H9 (cell line): ENCODE measurements around the gene AMDHD1. TPM values are rescaled to one million over a fixed set of nuclear protein-coding genes. Genes with fewer than 3 reads are reported as not detected.

Experiments used
- DNase-seq: peaks from one replicate; pipeline ENCODE4 v3.0.0-alpha.2; 2017
- H2AFZ ChIP-seq: one replicate; pipeline ENCODE4 v1.6.1; 2013; ENCODE audit warnings: mild to moderate bottlenecking, low read length, control low read depth, moderate library complexity
- H2AK5ac ChIP-seq: 2 replicates; pipeline ENCODE4 v1.6.1; 2013; ENCODE audit warnings: low read length, control low read depth, mixed read lengths; ENCODE audit not compliant: insufficient read length
- H2BK120ac ChIP-seq: one replicate; pipeline ENCODE4 v1.6.1; 2013; ENCODE audit warnings: low read depth, mild to moderate bottlenecking, low read length, control low read depth, inconsistent platforms; ENCODE audit not compliant: poor library complexity, severe bottlenecking
- H2BK12ac ChIP-seq: 2 replicates; pipeline ENCODE4 v1.6.1; 2013; ENCODE audit warnings: low read length, control low read depth, mixed read lengths, low read depth; ENCODE audit not compliant: insufficient read length
- H2BK15ac ChIP-seq: 2 replicates; pipeline ENCODE4 v1.6.1; 2013; ENCODE audit warnings: low read depth, low read length, control low read depth
- H2BK20ac ChIP-seq: one replicate; pipeline ENCODE4 v1.6.1; 2013; ENCODE audit warnings: low read depth, mild to moderate bottlenecking, low read length, control low read depth, inconsistent platforms; ENCODE audit not compliant: poor library complexity, severe bottlenecking
- H2BK5ac ChIP-seq: 2 replicates; pipeline ENCODE4 v1.6.1; 2013; ENCODE audit warnings: low read length, control low read depth, mixed read lengths; ENCODE audit not compliant: insufficient read length
- H3K14ac ChIP-seq: 2 replicates; pipeline ENCODE4 v1.6.1; 2013; ENCODE audit warnings: low read length, control low read depth; ENCODE audit not compliant: insufficient read depth
- H3K18ac ChIP-seq: 2 replicates; pipeline ENCODE4 v1.6.1; 2013; ENCODE audit warnings: low read depth, mild to moderate bottlenecking, mixed read lengths, low read length, control low read depth; ENCODE audit not compliant: insufficient read length
- H3K23ac ChIP-seq: 2 replicates; pipeline ENCODE4 v1.6.1; 2013; ENCODE audit warnings: low read length, control low read depth, mixed read lengths, low read depth; ENCODE audit not compliant: insufficient read length
- H3K23me2 ChIP-seq: 2 replicates; pipeline ENCODE4 v1.6.1; 2013; ENCODE audit warnings: low read depth, mild to moderate bottlenecking, mixed read lengths, low read length, control low read depth; ENCODE audit not compliant: insufficient read length, poor library complexity, severe bottlenecking
- H3K27ac ChIP-seq: 2 replicates; pipeline ENCODE4 v1.5.1; 2013; ENCODE audit warnings: low read length, control low read depth, mixed read lengths, low read depth; ENCODE audit not compliant: insufficient read length
- H3K27me3 ChIP-seq: 2 replicates; pipeline ENCODE4 v1.6.1; 2013; ENCODE audit warnings: low read length, control low read depth, inconsistent platforms; ENCODE audit not compliant: insufficient read depth
- H3K4ac ChIP-seq: 2 replicates; pipeline ENCODE4 v1.6.1; 2013; ENCODE audit warnings: low read depth, mild to moderate bottlenecking, control low read depth, inconsistent platforms, low read length, moderate library complexity
- H3K4me1 ChIP-seq: 2 replicates; pipeline ENCODE4 v1.6.1; 2013; ENCODE audit warnings: low read length, control low read depth, inconsistent platforms; ENCODE audit not compliant: insufficient read depth
- H3K4me2 ChIP-seq: 2 replicates; pipeline ENCODE4 v1.6.1; 2013; ENCODE audit warnings: low read length, control low read depth, mixed read lengths; ENCODE audit not compliant: insufficient read length, insufficient read depth
- H3K56ac ChIP-seq: 2 replicates; pipeline ENCODE4 v1.6.1; 2013; ENCODE audit warnings: low read depth, mild to moderate bottlenecking, mixed read lengths, low read length, control low read depth; ENCODE audit not compliant: insufficient read length
- H3K79me1 ChIP-seq: 2 replicates; pipeline ENCODE4 v1.6.1; 2013; ENCODE audit warnings: low read depth, mild to moderate bottlenecking, moderate library complexity, low read length, control low read depth, inconsistent platforms; ENCODE audit not compliant: insufficient read depth, poor library complexity, severe bottlenecking
- H3K79me2 ChIP-seq: 2 replicates; pipeline ENCODE4 v1.6.1; 2013; ENCODE audit warnings: low read length, control low read depth, inconsistent platforms; ENCODE audit not compliant: insufficient read depth
- H3K9ac ChIP-seq: 2 replicates; pipeline ENCODE4 v1.6.1; 2013; ENCODE audit warnings: low read length, control low read depth, mixed read lengths; ENCODE audit not compliant: insufficient read length; ENCODE audit errors: extremely low read depth
- H3K9me3 ChIP-seq: one replicate; pipeline ENCODE4 v1.6.1; 2013; ENCODE audit warnings: low read depth, low read length, inconsistent platforms; ENCODE audit not compliant: control insufficient read depth
- H3T11ph ChIP-seq: one replicate; pipeline ENCODE4 v1.6.1; 2013; ENCODE audit warnings: mild to moderate bottlenecking, low read length, control low read depth, inconsistent platforms
- H4K20me1 ChIP-seq: one replicate; pipeline ENCODE4 v1.6.1; 2013; ENCODE audit not compliant: control insufficient read depth, insufficient read length, insufficient read depth
- H4K5ac ChIP-seq: 2 replicates; pipeline ENCODE4 v1.6.1; 2013; ENCODE audit warnings: low read depth, mild to moderate bottlenecking, mixed read lengths, low read length, control low read depth; ENCODE audit not compliant: insufficient read length
- H4K8ac ChIP-seq: replicated peaks from 2 replicates; pipeline ENCODE4 v1.6.1; 2013; ENCODE audit warnings: low read length, control low read depth, mixed read lengths, low read depth; ENCODE audit not compliant: insufficient read length
- H4K91ac ChIP-seq: 2 replicates; pipeline ENCODE4 v1.6.1; 2013; ENCODE audit warnings: low read depth, mild to moderate bottlenecking, moderate library complexity, mixed read lengths, low read length, control low read depth; ENCODE audit not compliant: insufficient read length
- H3K27ac Mint-ChIP-seq, 3 experiments: 2 replicates in 2 of 3; 3 replicates in 1 of 3; pipeline ENCODE4 v1.8.0; 2020 to 2021; ENCODE audit warnings: mixed read lengths in 3 of 3, mild to moderate bottlenecking in 1 of 3, moderate library complexity in 1 of 3
- H3K27me3 Mint-ChIP-seq: 2 replicates; pipeline ENCODE4 v1.8.0; 2021; ENCODE audit warnings: low read depth, mild to moderate bottlenecking, moderate library complexity, mixed read lengths
- H3K36me3 Mint-ChIP-seq, 3 experiments: 2 replicates in 2 of 3; 3 replicates in 1 of 3; pipeline ENCODE4 v1.8.0; 2020 to 2021; ENCODE audit warnings: low read depth in 3 of 3, mixed read lengths in 3 of 3; ENCODE audit not compliant: insufficient read depth in 1 of 3
- H3K4me1 Mint-ChIP-seq, 2 experiments: 2 replicates each; pipeline ENCODE4 v1.8.0; 2020; ENCODE audit warnings: mixed read lengths in 2 of 2
- H3K4me3 Mint-ChIP-seq, 2 experiments: 2 replicates in 1 of 2; 3 replicates in 1 of 2; pipeline ENCODE4 v1.8.0; 2020 to 2021; ENCODE audit warnings: mild to moderate bottlenecking in 2 of 2, mixed read lengths in 2 of 2, moderate library complexity in 1 of 2
- H3K9me3 Mint-ChIP-seq, 2 experiments: 2 replicates in 1 of 2; 3 replicates in 1 of 2; pipeline ENCODE4 v1.8.0; 2020; ENCODE audit warnings: mild to moderate bottlenecking in 2 of 2, mixed read lengths in 2 of 2, moderate library complexity in 1 of 2
- WGBS: extraction: QIAGEN DNeasy Blood & Tissue Kit; methylation state at CpG from one replicate; pipeline ENCODE4 v1.1.7; 2013; ENCODE audit warnings: missing lambda C conversion rate, low lambda C conversion rate, mixed read lengths; ENCODE audit not compliant: insufficient read length; ENCODE audit errors: extremely low coverage; 5-methylcytosine and 5-hydroxymethylcytosine counted together
- total RNA-seq: library from RNA; stranded (reverse); gene quantifications from 2 replicates; pipeline ENCODE4 v1.2.1, GENCODE V29; 2021
- TF ChIP-seq, protein P1 (sequence below): fragments of 200-600 bp; sonication (generic); conservative IDR thresholded peaks from 3 replicates; pipeline ENCODE4 v1.8.0; 2021; ENCODE audit warnings: antibody characterized with exemption, mild to moderate bottlenecking

Gene AMDHD1
- total RNA-seq, 1 experiment from 2014 or later = 0.42 TPM

DNA sequence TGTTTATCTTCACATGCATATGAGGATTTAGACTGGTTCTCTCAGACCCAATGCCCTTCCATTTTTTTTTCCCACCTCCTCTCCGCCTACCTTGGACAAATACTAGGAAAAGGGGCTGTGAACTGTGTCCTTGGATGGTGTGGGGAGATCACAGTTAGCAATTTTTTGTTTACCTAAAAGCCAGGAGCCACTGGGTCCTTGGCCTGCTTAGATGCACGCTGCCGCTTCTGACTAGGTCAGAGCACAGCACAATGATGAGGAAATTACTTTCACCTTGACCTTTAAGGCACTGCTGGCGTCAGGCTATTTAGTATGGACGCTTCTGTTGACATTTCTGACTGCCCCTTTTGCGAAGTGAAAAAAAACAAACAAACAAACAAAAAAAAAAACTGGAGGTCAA is 2.6 kb upstream of the AMDHD1 start:
- H2AFZ ChIP-seq = no peak overlapping the region
- H3K14ac ChIP-seq = no peak overlapping the region
- no peak overlapping the region for H2BK12ac ChIP-seq
- no peak overlapping the region for H3K18ac ChIP-seq
- peaks cover 5% of the 10 kb centered on the region; the same call in 1 of the 2 replicates for H3K27me3 ChIP-seq
- Mint-ChIP-seq H3K9me3 (no peaks in the 10 kb centered on the region), H3K27ac (no peak overlapping the region), H3K27me3 (peaks cover 28% of the 10 kb centered on the region), H3K4me3 (no peak overlapping the region), H3K4me1 (peaks cover 5 to 12% of the 10 kb centered on the region in 2 experiments; a peak in 3 of 4 replicates), H3K36me3 (no peaks in the 10 kb centered on the region; a peak in 1 of 7 replicates)
- no peak overlapping the region for H3K23ac ChIP-seq
- H2BK20ac ChIP-seq = no peak overlapping the region
- H2BK120ac ChIP-seq = no peak overlapping the region
- no peak overlapping the region for H3T11ph ChIP-seq
- H4K20me1 ChIP-seq = no peaks in the 10 kb centered on the region
- H3K27ac ChIP-seq = no peak overlapping the region
- no peaks in the 10 kb centered on the region for H3K79me1 ChIP-seq
- TF ChIP-seq, protein P1, sequence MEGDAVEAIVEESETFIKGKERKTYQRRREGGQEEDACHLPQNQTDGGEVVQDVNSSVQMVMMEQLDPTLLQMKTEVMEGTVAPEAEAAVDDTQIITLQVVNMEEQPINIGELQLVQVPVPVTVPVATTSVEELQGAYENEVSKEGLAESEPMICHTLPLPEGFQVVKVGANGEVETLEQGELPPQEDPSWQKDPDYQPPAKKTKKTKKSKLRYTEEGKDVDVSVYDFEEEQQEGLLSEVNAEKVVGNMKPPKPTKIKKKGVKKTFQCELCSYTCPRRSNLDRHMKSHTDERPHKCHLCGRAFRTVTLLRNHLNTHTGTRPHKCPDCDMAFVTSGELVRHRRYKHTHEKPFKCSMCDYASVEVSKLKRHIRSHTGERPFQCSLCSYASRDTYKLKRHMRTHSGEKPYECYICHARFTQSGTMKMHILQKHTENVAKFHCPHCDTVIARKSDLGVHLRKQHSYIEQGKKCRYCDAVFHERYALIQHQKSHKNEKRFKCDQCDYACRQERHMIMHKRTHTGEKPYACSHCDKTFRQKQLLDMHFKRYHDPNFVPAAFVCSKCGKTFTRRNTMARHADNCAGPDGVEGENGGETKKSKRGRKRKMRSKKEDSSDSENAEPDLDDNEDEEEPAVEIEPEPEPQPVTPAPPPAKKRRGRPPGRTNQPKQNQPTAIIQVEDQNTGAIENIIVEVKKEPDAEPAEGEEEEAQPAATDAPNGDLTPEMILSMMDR = no peak
- no CpG with 5 or more reads among the region's 6 CpGs for WGBS
- DNase-seq = no peak
- H3K4me2 ChIP-seq = no peak overlapping the region
- H3K79me2 ChIP-seq = no peaks in the 10 kb centered on the region
- H3K23me2 ChIP-seq = peaks cover 5% of the 10 kb centered on the region
- no peaks in the 10 kb centered on the region for H3K9me3 ChIP-seq
- H4K8ac ChIP-seq = no peak overlapping the region
- no peak overlapping the region for H2BK15ac ChIP-seq
- no peak overlapping the region for H2AK5ac ChIP-seq
- no peaks in the 10 kb centered on the region for H3K4me1 ChIP-seq
- no peak overlapping the region for H3K56ac ChIP-seq
- no peak overlapping the region for H2BK5ac ChIP-seq
- H3K9ac ChIP-seq = no peak overlapping the region
- no peak overlapping the region for H4K5ac ChIP-seq
- H3K4ac ChIP-seq = no peak overlapping the region
- H4K91ac ChIP-seq = no peak overlapping the region
